H1 (cell line): ENCODE results near the gene ABCC11. TPM values are rescaled to one million over a fixed set of nuclear protein-coding genes. Genes with fewer than 3 reads are reported as not detected.

ENCODE experiments used
- CTCF ChIA-PET: fragments of 300-600 bp; sonication (Branson Sonifier 250); formaldehyde crosslinking; loops from one replicate; lab custom pipeline; 2021; ENCODE audit not compliant: partially characterized antibody; lab: Charles Lee
- POLR2A ChIA-PET: fragments of 300-600 bp; sonication (Branson Sonifier 250); formaldehyde crosslinking; loops from one replicate; lab custom pipeline; 2021; ENCODE audit warnings: inconsistent platforms; ENCODE audit not compliant: partially characterized antibody; lab: Charles Lee
- DNase-seq, 2 experiments: peaks; one replicate each; pipeline versions ENCODE4 v3.0.0 to v3.0.0-alpha.2; 2010 to 2022; ENCODE audit warnings: low spot score in 2 of 2, low read depth in 1 of 2, mixed read lengths in 1 of 2
- FAIRE-seq: peaks from 2 replicates; lab custom pipeline; 2011; peaks lifted over from hg19 to GRCh38; lab: Jason Lieb, UNC
- H2AFZ ChIP-seq: 2 replicates; pipeline ENCODE4 v1.8.1; 2012; ENCODE audit warnings: low read length, inconsistent platforms
- H2AK5ac ChIP-seq: 2 replicates; pipeline ENCODE4 v1.6.1; 2013; ENCODE audit warnings: low read depth, low read length
- H2BK120ac ChIP-seq: replicated peaks from 2 replicates; pipeline ENCODE3; 2013; ENCODE audit warnings: low read depth, low read length, inconsistent platforms
- H2BK12ac ChIP-seq: 2 replicates; pipeline ENCODE4 v1.6.1; 2013; ENCODE audit warnings: low read depth, low read length
- H2BK15ac ChIP-seq: 2 replicates; pipeline ENCODE4 v1.6.1; 2013; ENCODE audit warnings: low read length
- H2BK20ac ChIP-seq: 2 replicates; pipeline ENCODE4 v1.6.1; 2013; ENCODE audit warnings: low read length
- H2BK5ac ChIP-seq: 2 replicates; pipeline ENCODE4 v1.6.1; 2013; ENCODE audit warnings: low read depth, low read length
- H3K14ac ChIP-seq: 2 replicates; pipeline ENCODE4 v1.6.1; 2013; ENCODE audit warnings: inconsistent platforms; ENCODE audit not compliant: insufficient read length
- H3K18ac ChIP-seq: 2 replicates; pipeline ENCODE4 v1.6.1; 2013; ENCODE audit warnings: low read length; ENCODE audit errors: extremely low read depth
- H3K23ac ChIP-seq: 2 replicates; pipeline ENCODE4 v1.6.1; 2013; ENCODE audit warnings: inconsistent platforms; ENCODE audit not compliant: insufficient read length
- H3K23me2 ChIP-seq: 2 replicates; pipeline ENCODE4 v1.6.1; 2013; ENCODE audit warnings: low read depth, low read length
- H3K27ac ChIP-seq: 2 replicates; pipeline ENCODE4 v1.6.1; 2011; ENCODE audit warnings: low read depth, low read length, inconsistent platforms
- H3K27me3 ChIP-seq, 4 experiments: replicated peaks in 1 of 4; 1 replicate in 1 of 4; 2 replicates in 3 of 4; pipeline versions ENCODE4 v1.6.1 to v1.8.1; 2011 to 2013; ENCODE audit warnings: low read length in 3 of 4, mild to moderate bottlenecking in 3 of 4, inconsistent platforms in 2 of 4, mixed read lengths in 2 of 4, moderate library complexity in 1 of 4; ENCODE audit not compliant: control insufficient read depth in 3 of 4, insufficient read depth in 3 of 4; ENCODE audit errors: extremely low read depth in 1 of 4
- H3K36me3 ChIP-seq, 4 experiments: 2 replicates each; pipeline versions ENCODE4 v1.6.1 to v1.8.1; 2011 to 2013; ENCODE audit warnings: mild to moderate bottlenecking in 4 of 4, low read length in 3 of 4, moderate library complexity in 2 of 4, control low read depth in 1 of 4, inconsistent platforms in 1 of 4; ENCODE audit not compliant: insufficient read depth in 4 of 4, control insufficient read depth in 2 of 4
- H3K4ac ChIP-seq: replicated peaks from 2 replicates; pipeline ENCODE3; 2013; ENCODE audit warnings: low read length, low read depth, mixed read lengths, inconsistent platforms; ENCODE audit not compliant: insufficient read length
- H3K4me1 ChIP-seq, 4 experiments: replicated peaks in 1 of 4; 1 replicate in 1 of 4; 2 replicates in 3 of 4; pipeline versions ENCODE4 v1.6.1 to v1.8.1; 2011 to 2013; ENCODE audit warnings: low read length in 3 of 4, inconsistent platforms in 2 of 4, mixed read lengths in 1 of 4; ENCODE audit not compliant: insufficient read depth in 4 of 4, control insufficient read depth in 3 of 4
- H3K4me2 ChIP-seq, 2 experiments: 2 replicates each; pipeline versions ENCODE4 v1.6.1 to v1.8.1; 2011 to 2013; ENCODE audit warnings: low read depth in 2 of 2, low read length in 2 of 2, control low read depth in 1 of 2, inconsistent platforms in 1 of 2, mild to moderate bottlenecking in 1 of 2; ENCODE audit not compliant: insufficient read depth in 1 of 2
- H3K4me3 ChIP-seq, 4 experiments: fragments of 200-600, 300-600 bp in 1 of 4; sonication (generic), shearing (Covaris generic), sonication (Bioruptor Twin) in 1 of 4; 2 replicates each; pipeline versions ENCODE4 v1.5.1 to v1.8.1; 2011 to 2016; ENCODE audit warnings: low read length in 4 of 4, low read depth in 3 of 4, control low read depth in 2 of 4, inconsistent platforms in 2 of 4, mild to moderate bottlenecking in 2 of 4, mixed read lengths in 1 of 4, moderate library complexity in 1 of 4; ENCODE audit not compliant: insufficient read depth in 2 of 4; ENCODE audit errors: extremely low read depth in 1 of 4
- H3K56ac ChIP-seq: replicated peaks from 2 replicates; pipeline ENCODE3; 2013; ENCODE audit warnings: low read depth, mild to moderate bottlenecking, mixed read lengths, low read length, inconsistent platforms; ENCODE audit not compliant: insufficient read length
- H3K79me1 ChIP-seq: 2 replicates; pipeline ENCODE4 v1.6.1; 2013; ENCODE audit warnings: low read depth, low read length, control low read depth
- H3K79me2 ChIP-seq, 2 experiments: 2 replicates each; pipeline versions ENCODE4 v1.6.1 to v1.8.1; 2012 to 2013; ENCODE audit warnings: low read length in 2 of 2, mild to moderate bottlenecking in 2 of 2, inconsistent platforms in 1 of 2; ENCODE audit not compliant: insufficient read depth in 2 of 2, control insufficient read depth in 1 of 2
- H3K9ac ChIP-seq, 4 experiments: replicated peaks in 1 of 4; 1 replicate in 1 of 4; 2 replicates in 3 of 4; pipeline versions ENCODE4 v1.6.1 to v1.8.1; 2011 to 2013; ENCODE audit warnings: low read depth in 3 of 4, low read length in 3 of 4, control low read depth in 2 of 4, mild to moderate bottlenecking in 2 of 4, moderate library complexity in 2 of 4, inconsistent platforms in 1 of 4; ENCODE audit errors: extremely low read depth in 1 of 4
- H3K9me3 ChIP-seq, 2 experiments: 2 replicates each; pipeline versions ENCODE4 v1.6.1 to v1.8.1; 2012 to 2013; ENCODE audit warnings: mild to moderate bottlenecking in 2 of 2, moderate library complexity in 2 of 2, control low read depth in 1 of 2, inconsistent platforms in 1 of 2, low read depth in 1 of 2, low read length in 1 of 2, mixed read lengths in 1 of 2; ENCODE audit not compliant: insufficient read depth in 2 of 2
- H4K20me1 ChIP-seq, 2 experiments: replicated peaks in 1 of 2; 2 replicates each; pipeline versions ENCODE3 to v1.8.1; 2011 to 2013; ENCODE audit warnings: inconsistent platforms in 2 of 2, low read length in 2 of 2, mild to moderate bottlenecking in 1 of 2; ENCODE audit not compliant: insufficient read depth in 2 of 2, control insufficient read depth in 1 of 2
- H4K5ac ChIP-seq: 2 replicates; pipeline ENCODE4 v1.6.1; 2013; ENCODE audit warnings: low read length, low read depth, mixed read lengths, inconsistent platforms; ENCODE audit not compliant: insufficient read length
- H4K8ac ChIP-seq: 2 replicates; pipeline ENCODE4 v1.8.0; 2013; ENCODE audit warnings: mild to moderate bottlenecking, moderate library complexity, low read length, inconsistent platforms; ENCODE audit not compliant: insufficient read depth; ENCODE audit errors: extremely low read depth
- H4K91ac ChIP-seq: replicated peaks from 2 replicates; pipeline ENCODE3; 2013; ENCODE audit warnings: low read length, mixed read lengths, inconsistent platforms; ENCODE audit not compliant: insufficient read length
- CBX8 ChIP-seq: fragments of 300-800, 300-1000 bp; sonication (generic); IDR thresholded peaks from 2 replicates; pipeline ENCODE4 v1.7.1; 2016; ENCODE audit warnings: low read depth, low read length, borderline replicate concordance
- CEBPB ChIP-seq: IDR thresholded peaks from 2 replicates; pipeline ENCODE4 v1.6.1; 2012; ENCODE audit warnings: low read depth, low read length
- CREB1 ChIP-seq: IDR thresholded peaks from 2 replicates; pipeline ENCODE4 v1.6.1; 2012; ENCODE audit warnings: inconsistent platforms
- E2F6 ChIP-seq: IDR thresholded peaks from 2 replicates; pipeline ENCODE4 v1.6.1; 2012; ENCODE audit warnings: inconsistent platforms
- EGR1 ChIP-seq: IDR thresholded peaks from 2 replicates; pipeline ENCODE4 v1.6.1; 2011; ENCODE audit warnings: low read depth, low read length, borderline replicate concordance
- KDM1A ChIP-seq: fragments of 200-600, 300-600 bp; sonication (generic); IDR thresholded peaks from 2 replicates; pipeline ENCODE4 v1.7.1; 2016; ENCODE audit warnings: mild to moderate bottlenecking, low read length, borderline replicate concordance
- KDM4A ChIP-seq: IDR thresholded peaks from one replicate; pipeline ENCODE4 v1.7.1; 2012; ENCODE audit warnings: low read depth, mild to moderate bottlenecking, moderate library complexity, low read length, inconsistent platforms; ENCODE audit not compliant: severe bottlenecking
- KDM5A ChIP-seq: fragments of 200-600 bp; IDR thresholded peaks from 2 replicates; pipeline ENCODE4 v1.7.1; 2012; ENCODE audit warnings: mild to moderate bottlenecking, low read length, inconsistent platforms, mixed read lengths
- PHF8 ChIP-seq: fragments of 200-600 bp; sonication (generic); conservative IDR thresholded peaks from 2 replicates; pipeline ENCODE4 v1.7.1; 2012; ENCODE audit warnings: low read depth, mild to moderate bottlenecking, inconsistent platforms, low read length, moderate library complexity
- TAF7 ChIP-seq: optimal IDR thresholded peaks from 2 replicates; pipeline ENCODE3; 2011; ENCODE audit warnings: low read depth, mild to moderate bottlenecking, inconsistent platforms, low read length, moderate library complexity, borderline replicate concordance
- TEAD4 ChIP-seq: IDR thresholded peaks from 2 replicates; pipeline ENCODE4 v1.6.1; 2012; ENCODE audit warnings: low read depth, low read length, inconsistent platforms, mixed read lengths
- USF2 ChIP-seq: IDR thresholded peaks from 2 replicates; pipeline ENCODE4 v1.6.1; 2011; ENCODE audit warnings: low read length, improper control_type of control experiment
- YY1 ChIP-seq: IDR thresholded peaks from 2 replicates; pipeline ENCODE4 v1.6.1; 2011; ENCODE audit warnings: low read depth, mild to moderate bottlenecking, low read length
- ZNF274 ChIP-seq: IDR thresholded peaks from 2 replicates; pipeline ENCODE4 v1.7.0; 2012; ENCODE audit warnings: low read length, borderline replicate concordance; ENCODE audit errors: extremely low read depth
- WGBS, 2 experiments: shearing (Covaris generic) in 1 of 2; methylation state at CpG; one replicate each; pipeline versions ENCODE4 v1.1.6 to v1.1.7; 2013 to 2015; ENCODE audit warnings: low lambda C conversion rate in 2 of 2, mixed read lengths in 2 of 2, inconsistent platforms in 1 of 2, low coverage in 1 of 2, missing lambda C conversion rate in 1 of 2; ENCODE audit not compliant: insufficient replicate concordance in 2 of 2, insufficient coverage in 1 of 2, insufficient read length in 1 of 2; ENCODE audit errors: extremely low coverage in 1 of 2, missing lambda C conversion rate in 1 of 2; 5-methylcytosine and 5-hydroxymethylcytosine counted together
- polyA plus RNA-seq, 7 experiments: library from polyadenylated mRNA; depleted of rRNA in 3 of 7; stranded (reverse) in 5 of 7; unstranded in 2 of 7; fragments of >200 nt in 5 of 7; fragments of 200-250 nt in 2 of 7; gene quantifications; 1 replicate in 5 of 7; 2 replicates in 1 of 7; 4 replicates in 1 of 7; pipeline versions ENCODE4 v1.2.1 to v1.2.3, GENCODE V29; 2011 to 2013; ENCODE audit warnings: missing spikeins in 2 of 7, mixed read lengths in 2 of 7
- total RNA-seq: library from RNA; stranded (reverse); fragmentation: NEBNext Ultra II Directional; extraction: Animal tissue kit (Norgen Biotek cat#: 25700); gene quantifications from 2 replicates; pipeline ENCODE4 v1.2.1, GENCODE V29; 2021

ABCC11 gene
- total and polyA plus RNA-seq, 2 of the 8 experiments (the other 6 are each of a cell fraction or from before 2014, with no cell fraction given): 0.06 TPM; not detected in 1

- Histone ChIP-seq H3K79me2 (no peaks in the 10 kb centered on the region), H3K27me3 (no peaks in the 10 kb centered on the region; a peak in 2 of 7 replicates), H3K9ac (no peak overlapping the region), H2BK5ac (no peak overlapping the region), H3K4me2 (no peak overlapping the region), H4K5ac (no peak overlapping the region), H2BK120ac (no peak overlapping the region), H2AFZ (no peak overlapping the region), H4K8ac (no peak overlapping the region), H2AK5ac (no peak overlapping the region), H3K9me3 (no peaks in the 10 kb centered on the region), H3K18ac (no peak overlapping the region), H2BK15ac (no peak overlapping the region), H3K56ac (no peak overlapping the region), H3K4me3 (no peak overlapping the region), H3K23ac (no peak overlapping the region), H4K20me1 (no peaks in the 10 kb centered on the region), H3K14ac (no peak overlapping the region), H3K79me1 (no peaks in the 10 kb centered on the region), H2BK20ac (no peak overlapping the region), H4K91ac (no peak overlapping the region), H3K23me2 (no peaks in the 10 kb centered on the region), H2BK12ac (no peak overlapping the region), H3K27ac (no peak overlapping the region), H3K4me1 (no peaks in the 10 kb centered on the region), H3K4ac (no peak overlapping the region), H3K36me3 (no peaks in the 10 kb centered on the region)
- ChIA-PET POLR2A (no interaction called here), CTCF (interaction anchor here (1.1 kb wide), 1 partner anchor 1202 kb away, joined by 3 read pairs; no protein-coding TSS in a partner anchor)
- FAIRE-seq (no peak), DNase-seq (no peak)
- WGBS, 2 experiments: 92% methylated on average over 1 of the region's 1 CpG; no CpG with 5 or more reads in 1 of the 2 experiments
- TF ChIP-seq EGR1 (no peak), TAF7 (no peak), KDM4A (no peak), CEBPB (no peak), YY1 (no peak), E2F6 (no peak), ZNF274 (no peak), KDM5A (no peak), PHF8 (no peak), CREB1 (no peak), USF2 (no peak), TEAD4 (no peak), CBX8 (no peak), KDM1A (no peak)
These were observed 96.6 kb downstream of the ABCC11 start for GRCh38 chr16:48150707-48151106.
